Mesendoderm (in vitro differentiated cells): ENCODE measurements around the gene SEC23A.
A peak's percentile ranks its signal among the peaks of the same experiment; 100 is the strongest.
"Not testable (repeated sequence)": the region's sequence is repeated elsewhere in the genome, so short reads cannot be mapped to it uniquely, and the experiment has no call there.

Experiments
- DNase-seq: peaks from one replicate; pipeline ENCODE4 v3.0.0; 2013
- H2AK5ac ChIP-seq: 2 replicates; pipeline ENCODE4 v1.6.1; 2013; ENCODE audit warnings: low read length, inconsistent platforms
- H2BK120ac ChIP-seq: 2 replicates; pipeline ENCODE4 v1.6.1; 2013; ENCODE audit warnings: low read depth, mild to moderate bottlenecking, low read length, moderate library complexity, mixed read lengths
- H2BK15ac ChIP-seq: replicated peaks from 2 replicates; pipeline ENCODE4 v1.6.1; 2013; ENCODE audit warnings: low read depth, mild to moderate bottlenecking, moderate library complexity
- H2BK5ac ChIP-seq: 2 replicates; pipeline ENCODE4 v1.6.1; 2013; ENCODE audit warnings: low read length, inconsistent platforms
- H3K18ac ChIP-seq: 2 replicates; pipeline ENCODE4 v1.6.1; 2013; ENCODE audit warnings: mild to moderate bottlenecking, low read length, mixed read lengths
- H3K23ac ChIP-seq: one replicate; pipeline ENCODE4 v1.6.1; 2013; ENCODE audit warnings: low read length
- H3K27ac ChIP-seq: 2 replicates; pipeline ENCODE4 v1.5.1; 2013; ENCODE audit warnings: low read depth, mild to moderate bottlenecking, inconsistent platforms, low read length, moderate library complexity
- H3K27me3 ChIP-seq: 2 replicates; pipeline ENCODE4 v1.6.1; 2013; ENCODE audit warnings: low read length, control low read depth, mild to moderate bottlenecking, inconsistent platforms; ENCODE audit not compliant: insufficient read depth, poor library complexity
- H3K36me3 ChIP-seq: 2 replicates; pipeline ENCODE4 v1.6.1; 2013; ENCODE audit warnings: low read length, inconsistent platforms; ENCODE audit not compliant: control insufficient read depth, insufficient read depth
- H3K4ac ChIP-seq: one replicate; pipeline ENCODE4 v1.6.1; 2013; ENCODE audit warnings: low read depth, mild to moderate bottlenecking, low read length, moderate library complexity
- H3K4me1 ChIP-seq: 2 replicates; pipeline ENCODE4 v1.6.1; 2013; ENCODE audit warnings: low read depth, low read length, inconsistent platforms; ENCODE audit not compliant: control insufficient read depth
- H3K4me2 ChIP-seq: 2 replicates; pipeline ENCODE4 v1.6.1; 2013; ENCODE audit warnings: low read length
- H3K4me3 ChIP-seq: 2 replicates; pipeline ENCODE4 v1.5.1; 2013; ENCODE audit warnings: mild to moderate bottlenecking, low read length
- H3K56ac ChIP-seq: one replicate; pipeline ENCODE4 v1.6.1; 2013; ENCODE audit warnings: low read length
- H3K79me1 ChIP-seq: 2 replicates; pipeline ENCODE4 v1.6.1; 2013; ENCODE audit warnings: low read length, inconsistent platforms
- H3K79me2 ChIP-seq: 2 replicates; pipeline ENCODE4 v1.6.1; 2013; ENCODE audit warnings: mild to moderate bottlenecking, low read length; ENCODE audit not compliant: control insufficient read depth, insufficient read depth
- H3K9ac ChIP-seq: 2 replicates; pipeline ENCODE4 v1.6.1; 2013; ENCODE audit warnings: low read length, inconsistent platforms
- H4K5ac ChIP-seq: one replicate; pipeline ENCODE4 v1.6.1; 2013; ENCODE audit warnings: low read length
- H4K8ac ChIP-seq: one replicate; pipeline ENCODE4 v1.6.1; 2013; ENCODE audit warnings: low read depth, mild to moderate bottlenecking, control low read depth, low read length, moderate library complexity
- WGBS: extraction: QIAGEN DNeasy Blood & Tissue Kit; methylation state at CpG from one replicate; pipeline ENCODE4 v1.1.7; 2013; ENCODE audit warnings: low lambda C conversion rate, missing lambda C conversion rate; ENCODE audit not compliant: insufficient coverage; ENCODE audit errors: extremely low coverage; 5-methylcytosine and 5-hydroxymethylcytosine counted together

The SEC23A gene

GRCh38 chr14:39015964-39016577 lies 87.0 kb downstream of the SEC23A start:
- Histone ChIP-seq H3K27ac (no peak overlapping the region), H3K4me2 (no peak overlapping the region), H3K27me3 (no peaks in the 10 kb centered on the region), H2BK5ac (no peak overlapping the region), H3K79me1 (peaks cover 2% of the 10 kb centered on the region), H3K36me3 (no peaks in the 10 kb centered on the region), H3K4me1 (no peaks in the 10 kb centered on the region), H4K8ac (no peak overlapping the region), H4K5ac (no peak overlapping the region), H3K56ac (no peak overlapping the region), H3K79me2 (no peaks in the 10 kb centered on the region), H3K9ac (no peak overlapping the region), H2BK15ac (no peak overlapping the region), H3K18ac (no peak overlapping the region), H3K23ac (no peak overlapping the region), H3K4me3 (no peak overlapping the region), H2BK120ac (no peak overlapping the region), H3K4ac (no peak overlapping the region), H2AK5ac (no peak overlapping the region)
- no peak for DNase-seq
- WGBS, result no CpG with 5 or more reads among the region's 3 CpGs

- no peak overlapping the region for H3K9ac ChIP-seq
- WGBS, result no CpG with 5 or more reads among the region's 5 CpGs
These were observed 87.6 kb downstream of the SEC23A start for GRCh38 chr14:39015360-39015961.

DNA sequence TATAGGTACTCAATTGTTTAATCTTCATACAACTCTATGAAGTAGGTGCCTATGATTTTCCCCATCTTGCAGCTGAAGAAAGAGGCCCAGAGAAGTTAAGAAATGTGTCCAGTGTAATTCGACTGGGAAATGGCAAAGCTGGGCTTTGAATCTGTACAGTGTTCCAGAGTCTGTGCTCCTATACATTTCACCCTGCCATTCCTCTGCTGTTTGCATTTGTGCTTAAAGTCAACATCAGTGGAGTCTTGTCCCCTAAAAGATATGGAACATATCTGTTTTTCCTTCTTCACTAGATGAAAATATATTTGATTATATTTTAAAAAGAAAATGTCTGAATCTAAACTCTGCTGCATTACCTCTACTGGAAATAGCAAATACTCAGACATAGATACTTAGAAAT lies 88.6 kb downstream of the SEC23A start:
- no peak overlapping the region for H4K5ac ChIP-seq
- no CpG with 5 or more reads among the region's 1 CpG for WGBS
- H2BK120ac ChIP-seq, result no peak overlapping the region
- H3K36me3 ChIP-seq, result no peaks in the 10 kb centered on the region
- H4K8ac ChIP-seq, result no peak overlapping the region
- no peak overlapping the region for H3K9ac ChIP-seq
- H2BK5ac ChIP-seq, result no peak overlapping the region
- H3K27ac ChIP-seq, result no peak overlapping the region
- no peak overlapping the region for H3K4ac ChIP-seq
- H3K23ac ChIP-seq, result no peak overlapping the region
- H3K4me3 ChIP-seq, result no peak overlapping the region
- H3K4me1 ChIP-seq, result no peaks in the 10 kb centered on the region
- peaks cover 2% of the 10 kb centered on the region for H3K79me1 ChIP-seq
- DNase-seq, result no peak
- H3K56ac ChIP-seq, result no peak overlapping the region
- no peak overlapping the region for H2AK5ac ChIP-seq
- H3K4me2 ChIP-seq, result no peak overlapping the region
- H3K18ac ChIP-seq, result no peak overlapping the region
- no peaks in the 10 kb centered on the region for H3K27me3 ChIP-seq
- no peaks in the 10 kb centered on the region for H3K79me2 ChIP-seq
- H2BK15ac ChIP-seq, result no peak overlapping the region

More at GRCh38 chr14:39015360-39015961, 87.6 kb downstream of the SEC23A start:
- no peak overlapping the region for H2BK5ac ChIP-seq
- no peak overlapping the region for H2BK120ac ChIP-seq
- no peak overlapping the region for H2BK15ac ChIP-seq
- no peak overlapping the region for H3K18ac ChIP-seq
- H4K8ac ChIP-seq, result no peak overlapping the region
- H3K4me2 ChIP-seq, result no peak overlapping the region
- no peak overlapping the region for H3K4ac ChIP-seq
- no peak overlapping the region for H3K23ac ChIP-seq
- peak; percentile 54 for DNase-seq
- no peaks in the 10 kb centered on the region for H3K4me1 ChIP-seq
- H3K36me3 ChIP-seq, result no peaks in the 10 kb centered on the region
- H3K4me3 ChIP-seq, result no peak overlapping the region
- no peaks in the 10 kb centered on the region for H3K27me3 ChIP-seq
- no peak overlapping the region for H2AK5ac ChIP-seq
- peaks cover 2% of the 10 kb centered on the region for H3K79me1 ChIP-seq
- no peak overlapping the region for H3K56ac ChIP-seq
- H3K27ac ChIP-seq, result no peak overlapping the region
- H4K5ac ChIP-seq, result no peak overlapping the region
- H3K79me2 ChIP-seq, result no peaks in the 10 kb centered on the region

DNA sequence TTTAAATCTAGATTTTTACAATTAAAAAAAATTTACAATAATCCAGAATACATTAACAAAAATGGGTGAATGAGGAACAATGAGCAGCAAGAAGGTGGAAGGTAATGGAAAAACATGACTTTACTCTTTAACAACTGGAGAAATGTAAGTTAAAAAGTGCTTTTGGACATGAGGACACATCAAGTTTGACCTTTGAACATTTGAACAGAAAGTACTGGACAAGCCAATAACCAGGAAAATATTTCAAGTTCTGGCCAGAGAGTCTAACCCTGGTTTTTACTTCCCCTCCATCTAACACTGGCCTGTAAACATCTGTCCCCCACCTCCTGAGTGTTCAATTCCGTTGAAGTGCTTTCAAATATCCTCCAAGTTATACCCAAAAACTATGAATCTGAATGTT lies 94.1 kb downstream of the SEC23A start:
- H3K4ac ChIP-seq, H4K8ac ChIP-seq, DNase-seq, H2AK5ac ChIP-seq, H2BK15ac ChIP-seq, H3K4me1 ChIP-seq, H3K27ac ChIP-seq, H3K79me1 ChIP-seq, H4K5ac ChIP-seq, H3K4me3 ChIP-seq, H3K18ac ChIP-seq, H3K27me3 ChIP-seq, H3K9ac ChIP-seq, H3K79me2 ChIP-seq, H3K56ac ChIP-seq, H3K23ac ChIP-seq, H2BK120ac ChIP-seq, H3K4me2 ChIP-seq, H3K36me3 ChIP-seq, H2BK5ac ChIP-seq: not testable (repeated sequence)
- no CpG with 5 or more reads among the region's 1 CpG for WGBS

DNA sequence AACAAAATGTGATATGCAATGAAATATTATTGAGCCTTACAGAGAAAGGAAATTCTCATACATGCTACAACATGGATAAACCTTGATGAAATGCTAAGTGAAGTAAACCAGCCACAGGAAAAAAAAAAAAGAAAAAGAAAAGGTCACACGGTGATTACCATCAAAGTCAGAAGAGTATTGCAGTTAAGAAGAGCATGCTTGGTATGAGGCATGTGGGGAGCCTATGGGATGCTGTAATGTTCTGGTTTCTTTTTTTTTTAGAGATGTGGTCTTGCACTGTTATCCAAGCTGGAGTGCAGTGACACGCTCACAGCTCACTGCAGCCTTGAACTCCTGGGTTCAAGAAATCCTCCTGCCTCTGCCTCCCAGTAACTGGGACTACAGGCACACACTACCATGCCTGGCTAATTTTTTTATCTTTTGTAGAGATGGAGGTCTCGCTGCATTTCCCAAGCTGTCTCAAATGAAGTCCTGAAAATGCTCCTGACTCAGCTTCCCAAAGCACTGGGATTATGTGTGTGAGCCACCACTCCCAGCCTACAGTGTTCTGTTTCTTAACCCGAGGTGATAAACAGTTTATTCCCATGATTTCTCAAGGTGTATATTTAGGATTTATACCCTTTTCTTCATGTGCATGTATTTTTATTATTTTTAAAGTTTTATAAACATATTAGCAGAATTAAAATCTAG lies 96.2 kb downstream of the SEC23A start:
- Histone ChIP-seq H2BK15ac (no peak overlapping the region), H4K8ac (no peak overlapping the region), H3K79me1 (no peaks in the 10 kb centered on the region), H3K4me2 (no peak overlapping the region), H2BK120ac (no peak overlapping the region), H3K27ac (no peak overlapping the region), H3K4me1 (no peaks in the 10 kb centered on the region), H3K23ac (no peak overlapping the region), H3K36me3 (no peaks in the 10 kb centered on the region), H3K9ac (no peak overlapping the region), H3K18ac (no peak overlapping the region), H2AK5ac (no peak overlapping the region), H3K27me3 (no peaks in the 10 kb centered on the region), H2BK5ac (no peak overlapping the region), H4K5ac (no peak overlapping the region), H3K4ac (no peak overlapping the region), H3K79me2 (no peaks in the 10 kb centered on the region), H3K4me3 (no peak overlapping the region), H3K56ac (no peak overlapping the region)
- peak; percentile 7 for DNase-seq
- WGBS, result no CpG with 5 or more reads among the region's 4 CpGs
